Measurements from ENCODE around the gene SLC22A8.
A peak's percentile ranks its signal among the peaks of the same experiment; 100 is the strongest.
"Not testable (repeated sequence)": the region's sequence is repeated elsewhere in the genome, so short reads cannot be mapped to it uniquely, and the experiment has no call there.

SLC22A8 gene

DNA sequence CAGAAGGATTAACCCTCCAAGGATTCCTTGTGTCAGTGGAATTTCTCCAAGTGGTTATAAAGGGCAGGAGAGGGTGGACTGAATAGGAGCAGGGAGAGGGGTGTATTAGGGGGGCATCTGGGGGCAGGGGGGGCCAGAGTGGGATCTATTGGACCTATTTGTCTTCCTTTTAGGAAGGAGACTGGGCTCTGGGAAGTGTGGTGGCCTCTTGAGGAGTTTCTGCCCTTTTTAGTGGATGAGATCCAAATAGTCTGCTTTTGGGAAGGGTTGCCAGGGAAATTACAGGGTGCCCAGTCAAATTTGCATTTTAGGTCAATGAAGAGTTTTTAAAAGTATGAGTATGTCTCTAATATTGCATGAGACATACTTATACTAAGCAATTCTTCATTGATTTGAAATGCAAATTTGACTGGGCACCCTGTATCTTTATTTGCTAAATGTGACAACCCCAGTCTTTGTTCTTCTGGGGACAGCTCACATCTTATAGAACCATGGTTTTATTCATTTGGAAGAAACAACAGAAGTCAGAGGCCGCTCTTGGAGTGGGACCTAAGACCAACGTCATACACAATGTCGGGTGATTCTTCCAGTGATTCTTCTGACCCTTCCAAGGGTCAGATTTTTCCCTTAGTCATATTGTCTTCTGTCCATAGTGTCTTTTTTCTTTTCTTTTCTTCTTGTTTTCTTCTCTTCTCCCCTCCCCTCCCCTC, 30.4 kb downstream of the SLC22A8 start:
- DNase-seq = no peak

DNA sequence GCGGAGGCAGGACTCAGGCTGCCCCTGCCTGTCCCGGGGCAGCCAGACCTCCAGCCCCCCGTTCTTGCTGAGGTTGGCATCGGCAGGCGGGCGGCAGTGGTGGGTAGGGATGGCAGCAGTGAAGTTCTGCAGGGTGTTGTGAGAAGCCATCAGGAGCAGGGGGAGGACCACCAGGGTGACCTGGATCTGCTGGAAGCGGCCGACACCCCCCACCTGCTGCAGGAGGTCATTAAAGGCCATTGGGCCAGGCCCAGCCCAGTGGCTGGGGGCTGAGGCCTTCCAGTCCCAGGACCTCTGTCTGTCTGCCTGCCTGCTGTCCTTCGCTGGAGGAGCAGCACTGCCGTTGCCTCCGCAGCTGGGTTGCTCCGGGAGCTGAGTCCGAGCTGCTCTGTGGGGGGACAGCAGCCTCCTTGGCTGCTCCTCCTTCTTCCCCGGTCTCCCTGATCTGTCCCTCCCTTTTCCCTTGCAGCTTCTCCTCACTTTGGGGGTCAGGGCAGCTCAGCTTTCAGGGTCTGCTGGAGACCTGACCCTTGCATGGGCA, 31.1 kb downstream of the SLC22A8 start, which contains the start of gene SLC22A6:
TSS of gene SLC22A6 (minus strand) at position 517 of the 541 bp plus-strand sequence. CDS start at position 240, 277 bp downstream.
- no peak for DNase-seq

DNA sequence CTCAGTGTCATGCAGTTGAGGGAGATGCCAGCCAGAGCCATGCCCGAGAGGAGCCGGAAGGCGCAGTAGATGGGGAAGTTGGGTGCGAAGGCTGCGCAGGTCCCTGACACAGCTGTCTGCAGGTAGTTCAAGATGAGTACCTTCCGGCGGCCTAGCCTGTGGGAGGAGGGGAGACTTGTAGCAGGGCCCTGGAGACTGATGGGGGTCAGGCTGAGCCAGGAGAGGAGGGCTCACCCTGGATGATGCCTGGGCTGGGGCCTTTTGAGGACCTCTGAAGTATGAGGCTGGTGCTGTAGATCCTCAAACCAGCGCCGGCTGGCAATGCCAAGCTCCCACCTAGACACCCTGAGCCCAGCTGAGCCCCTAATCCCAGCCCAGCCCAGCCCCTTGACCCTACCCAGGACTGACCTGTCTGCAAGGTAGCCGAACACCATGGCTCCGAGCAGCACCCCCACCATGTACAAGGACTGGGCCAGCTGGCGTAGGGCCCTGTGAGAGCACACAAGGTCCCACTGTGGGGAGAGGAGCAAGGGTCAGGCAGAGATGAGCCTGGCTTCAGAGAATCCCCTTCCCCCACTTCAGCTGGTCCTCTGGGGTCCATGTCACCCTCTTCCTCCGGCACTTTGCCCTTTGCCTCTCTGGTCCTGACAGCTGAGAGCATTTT, 32.0 kb downstream of the SLC22A8 start:
- DNase-seq = no peak

DNA sequence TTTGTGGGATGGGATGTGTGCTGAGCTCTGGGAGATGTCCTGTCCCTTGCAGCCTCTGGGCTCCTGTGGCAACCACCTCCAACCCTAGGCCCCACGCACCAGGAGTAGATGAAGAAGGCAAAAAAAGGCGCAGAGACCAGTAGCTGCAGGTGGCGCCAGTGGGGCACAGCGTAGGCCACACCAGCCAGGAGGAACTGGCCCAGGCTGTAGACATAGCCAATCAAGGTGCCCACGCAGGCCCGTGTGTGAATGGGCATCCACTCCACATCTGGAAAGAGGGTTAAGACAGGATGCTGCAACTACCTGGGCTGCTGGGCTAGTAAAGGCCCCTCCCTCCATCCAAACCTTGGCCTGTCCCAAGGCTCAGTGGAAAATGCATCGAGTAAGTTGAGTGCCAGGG, 33.9 kb downstream of the SLC22A8 start:
- DNase-seq = no peak

DNA sequence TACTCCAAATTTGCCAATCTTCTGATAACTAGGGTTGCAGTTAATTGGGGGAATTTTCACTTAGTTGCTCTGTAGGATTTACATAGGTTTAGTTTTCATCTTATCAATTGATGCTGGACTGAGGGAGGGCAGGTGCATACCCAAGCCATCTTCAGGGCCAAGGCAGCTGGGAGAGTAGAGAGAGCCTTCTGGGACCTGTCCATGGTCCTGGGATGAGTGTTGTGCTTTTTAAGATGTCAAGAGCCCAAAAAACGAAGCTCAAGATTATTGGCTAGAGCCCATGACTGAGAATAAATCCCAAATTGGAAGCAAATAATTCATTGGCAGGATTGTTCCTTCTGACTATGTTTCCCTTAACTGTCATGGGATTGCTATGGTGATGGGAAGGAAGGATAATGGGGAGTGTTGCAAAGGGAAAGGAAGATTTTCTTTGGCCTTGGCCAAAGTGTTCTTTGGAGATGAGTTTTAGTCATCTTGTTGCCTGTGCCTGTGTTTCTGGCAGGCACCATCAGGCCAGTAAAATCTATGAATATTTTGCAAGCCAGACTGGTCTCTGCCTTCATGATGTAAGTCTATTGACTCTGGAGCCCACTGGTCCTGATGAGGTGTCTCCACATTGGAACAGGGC, 35.4 kb downstream of the SLC22A8 start:
- no peak for DNase-seq

DNA sequence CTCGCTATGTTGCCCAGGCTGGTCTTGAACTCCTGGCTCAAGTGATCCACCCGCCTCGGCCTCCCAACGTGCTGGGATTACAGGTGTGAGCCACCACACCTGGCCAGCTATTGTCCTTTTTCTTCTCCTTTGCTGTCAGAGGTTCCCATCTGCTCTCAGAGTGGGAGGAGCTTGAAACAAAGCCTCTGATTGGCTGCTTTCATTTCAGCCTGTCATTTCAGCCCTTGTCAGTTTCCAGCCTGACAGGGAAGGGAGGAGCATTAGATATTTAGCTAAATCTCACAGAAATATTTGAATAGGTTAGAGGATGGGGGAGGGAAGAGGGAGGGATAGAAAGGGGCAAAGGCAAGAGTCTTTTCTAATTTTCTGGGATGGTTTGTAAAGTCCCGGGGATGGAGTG, 39.5 kb downstream of the SLC22A8 start:
- DNase-seq = no peak

DNA sequence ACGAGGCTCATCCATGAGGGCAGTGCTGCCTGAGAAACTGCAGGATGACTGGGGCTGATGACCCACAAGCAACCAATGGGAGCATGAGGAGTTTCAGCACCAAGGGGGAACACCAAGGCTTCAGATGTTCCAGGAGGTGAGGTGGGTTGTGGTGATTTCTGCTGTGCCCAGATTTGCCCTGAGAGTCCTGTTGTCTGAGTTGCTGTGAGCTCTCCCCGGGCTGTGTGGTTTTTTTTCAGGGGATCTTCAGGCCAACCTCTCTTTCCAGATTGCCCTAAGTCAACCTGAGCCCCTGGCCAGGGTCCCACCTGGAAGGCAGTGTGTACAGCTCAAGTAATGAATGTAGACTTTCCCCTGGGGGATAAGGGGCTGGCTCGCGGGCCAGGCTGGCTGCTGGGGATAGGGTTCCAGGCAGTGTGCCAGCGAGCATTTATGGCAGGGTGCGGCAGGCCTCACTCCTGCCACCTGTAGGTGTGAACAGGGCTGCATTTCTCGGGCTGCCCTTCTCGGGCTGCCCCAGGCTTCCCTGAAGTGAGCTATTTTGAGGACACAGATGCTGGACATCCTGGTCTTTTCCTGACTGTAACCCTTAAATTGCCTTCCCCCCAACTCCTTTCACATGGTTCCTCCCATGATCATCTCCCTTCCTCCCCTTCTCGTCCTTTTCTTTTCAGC, 40.7 kb downstream of the SLC22A8 start:
- DNase-seq = peak in 1 of 2 experiments; percentile 4

DNA sequence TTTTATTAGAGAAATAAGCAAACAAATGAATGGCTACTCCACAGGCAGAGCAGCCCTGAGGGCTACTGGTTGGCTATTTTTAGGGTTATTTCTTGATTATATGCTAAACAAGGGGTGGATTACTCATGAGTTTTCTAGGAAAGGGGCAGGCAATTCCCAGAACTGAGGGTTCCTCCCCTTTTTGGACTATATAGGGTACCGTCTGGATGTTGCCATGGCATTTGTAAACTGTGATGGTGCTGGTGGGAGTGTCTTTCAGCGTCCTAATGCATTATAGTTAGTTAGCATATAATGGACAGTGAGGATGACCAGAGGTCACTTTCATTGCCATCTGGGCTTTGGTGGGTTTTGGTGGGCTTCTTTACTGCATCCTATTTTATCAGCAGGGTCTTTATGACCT, 50.1 kb downstream of the SLC22A8 start:
- DNase-seq = no peak

DNA sequence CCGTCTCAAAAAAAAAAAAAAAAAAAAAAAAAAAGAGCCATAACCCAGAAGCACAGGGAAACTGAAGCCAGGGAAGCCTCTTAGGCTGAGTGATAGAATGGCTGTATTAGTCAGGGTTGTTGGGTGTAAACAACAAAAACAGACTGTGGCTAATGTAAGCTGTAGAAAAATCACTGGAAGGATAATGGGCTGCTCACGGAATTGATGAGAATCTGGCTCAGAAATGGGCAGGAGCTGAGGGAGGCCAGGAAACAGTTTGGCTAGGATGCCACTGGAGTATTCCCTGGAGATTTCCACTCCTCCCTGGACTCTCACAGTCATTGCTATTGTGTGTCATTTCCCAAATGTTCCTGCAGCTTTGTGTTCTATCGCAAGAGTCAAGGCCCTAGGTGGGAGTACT, 53.2 kb downstream of the SLC22A8 start:
- DNase-seq = no peak

DNA sequence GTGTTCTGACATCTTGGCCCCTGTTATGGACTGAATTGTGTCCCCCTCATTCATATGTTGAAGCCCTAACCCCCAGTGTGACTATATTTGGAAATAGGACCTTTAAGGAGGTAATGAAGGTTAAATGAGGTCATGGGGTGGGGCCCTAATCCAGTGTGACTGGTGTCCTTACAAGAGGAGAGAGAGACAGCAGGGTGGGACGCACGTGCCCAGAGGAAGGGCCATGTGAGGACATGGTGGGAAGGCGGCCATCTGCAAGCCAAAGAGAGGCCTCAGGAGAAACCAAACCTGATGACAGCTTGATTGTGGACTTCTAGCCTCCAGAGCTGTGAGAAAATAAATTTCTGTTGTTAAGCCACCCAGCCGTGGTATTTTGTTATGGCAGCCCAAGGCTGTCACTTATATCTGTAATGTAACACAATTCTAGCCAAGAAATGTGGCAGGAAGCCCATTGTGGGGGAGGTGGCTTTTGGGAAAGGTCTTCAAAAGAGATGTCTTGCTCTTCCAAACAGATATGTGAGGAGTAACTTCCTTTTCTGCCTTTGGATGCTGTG, 54.5 kb downstream of the SLC22A8 start:
- no peak for DNase-seq

DNA sequence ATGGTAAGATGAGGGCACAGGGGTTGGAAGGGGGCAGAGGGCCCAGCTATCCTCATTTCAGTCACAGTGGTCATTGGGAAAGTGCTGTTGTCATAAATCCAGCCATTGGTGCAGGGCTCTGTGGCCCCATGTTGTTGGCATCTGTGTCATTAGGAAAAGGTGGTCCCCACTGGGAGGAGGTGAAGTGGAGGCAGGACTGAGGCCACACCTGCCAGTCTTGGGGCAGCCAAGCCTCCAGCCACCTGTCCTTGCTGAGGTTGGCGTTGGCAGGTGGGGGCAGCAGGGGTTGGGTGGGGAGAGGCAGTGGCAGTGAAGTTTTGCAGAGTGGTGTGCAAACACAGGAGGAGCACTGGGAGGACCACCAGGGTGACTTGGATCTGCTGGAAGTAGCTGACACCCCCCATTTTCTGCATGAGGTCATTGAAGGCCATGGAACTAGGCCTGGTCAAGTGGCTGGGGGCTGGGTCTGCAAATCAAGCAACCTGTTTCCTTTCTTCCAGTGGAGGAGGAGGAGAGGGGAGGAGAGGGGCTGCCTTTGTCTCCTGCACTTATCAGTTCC, 56.1 kb downstream of the SLC22A8 start:
- DNase-seq = no peak

DNA sequence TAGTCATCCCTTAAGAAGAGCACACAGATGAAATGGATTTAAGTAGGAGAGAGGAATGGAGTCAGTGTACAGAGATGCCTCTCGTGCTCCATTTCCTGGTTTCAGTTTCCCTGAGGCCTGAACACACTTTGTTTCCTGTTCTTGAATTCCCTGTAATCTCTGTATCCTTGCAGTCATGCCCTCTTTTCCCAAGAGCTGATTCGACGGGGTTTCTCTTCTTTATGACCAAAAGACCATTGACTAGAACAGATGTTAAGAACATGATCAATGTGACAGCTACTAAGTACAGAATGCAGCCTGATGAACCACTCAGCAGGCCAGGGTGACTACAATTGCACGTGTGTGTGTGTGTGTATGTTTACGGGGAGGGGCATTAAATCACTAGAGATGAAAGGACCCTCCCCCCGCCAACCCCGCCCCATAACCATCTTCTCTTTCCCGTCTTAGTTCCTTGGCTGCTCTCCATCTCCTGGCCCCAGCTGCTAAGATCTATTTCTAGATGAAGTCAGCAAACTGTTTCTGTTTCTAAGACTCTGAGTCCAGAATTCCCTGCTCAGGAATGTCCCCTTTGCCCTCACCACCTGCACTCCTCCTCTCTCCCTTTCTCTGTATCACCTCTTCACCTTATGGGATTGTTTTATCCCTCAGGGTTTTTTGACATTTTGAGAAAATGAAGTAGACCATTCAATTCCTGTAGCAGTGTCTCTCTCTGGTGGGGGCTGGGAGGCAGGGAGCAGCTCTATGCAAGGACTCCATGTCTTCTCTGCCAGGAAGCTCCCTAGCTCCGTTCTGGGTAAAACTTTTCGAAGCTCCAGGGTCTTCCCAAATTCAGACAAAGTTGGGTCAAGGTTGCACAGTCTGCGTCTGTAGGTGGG, 56.9 kb downstream of the SLC22A8 start:
- no peak for DNase-seq

DNA sequence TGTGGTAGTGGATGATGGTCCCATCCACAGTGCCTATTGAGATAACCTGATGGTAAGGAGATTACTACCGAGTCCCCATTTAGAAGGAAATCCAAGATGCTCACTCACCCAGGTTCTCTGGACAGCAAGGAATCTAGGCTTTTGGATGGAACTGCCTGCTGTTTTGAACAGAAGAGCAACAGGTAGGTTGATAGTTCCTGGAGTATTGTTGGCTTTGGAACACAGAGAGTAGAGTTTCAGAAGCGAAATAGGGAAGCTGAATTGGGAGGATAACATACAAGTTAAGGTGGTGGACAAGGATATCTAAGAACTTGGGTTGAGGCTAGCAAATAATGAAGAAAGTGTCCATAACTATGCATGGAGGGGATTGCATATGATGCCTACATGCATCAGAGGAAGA, 58.5 kb downstream of the SLC22A8 start:
- no peak for DNase-seq

DNA sequence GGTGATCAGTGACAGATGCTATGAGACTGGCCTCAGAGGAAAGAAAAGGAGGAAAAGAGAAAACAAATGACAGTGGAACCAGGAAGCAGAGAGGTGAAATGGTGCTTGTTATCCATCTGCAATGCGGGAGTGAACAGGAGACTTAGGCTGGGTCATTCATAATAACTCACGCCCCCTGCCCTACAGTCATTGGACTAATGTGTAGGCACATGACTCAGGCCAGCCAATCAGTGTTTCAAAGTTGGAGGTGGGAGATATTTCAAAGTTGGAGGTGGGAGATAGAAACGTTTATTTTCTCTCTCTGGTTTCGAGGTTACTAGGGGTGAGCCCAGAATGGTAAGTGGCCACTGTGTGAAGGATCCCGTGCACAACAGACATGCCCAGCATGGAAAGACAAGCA, 61.2 kb downstream of the SLC22A8 start:
- DNase-seq = no peak

DNA sequence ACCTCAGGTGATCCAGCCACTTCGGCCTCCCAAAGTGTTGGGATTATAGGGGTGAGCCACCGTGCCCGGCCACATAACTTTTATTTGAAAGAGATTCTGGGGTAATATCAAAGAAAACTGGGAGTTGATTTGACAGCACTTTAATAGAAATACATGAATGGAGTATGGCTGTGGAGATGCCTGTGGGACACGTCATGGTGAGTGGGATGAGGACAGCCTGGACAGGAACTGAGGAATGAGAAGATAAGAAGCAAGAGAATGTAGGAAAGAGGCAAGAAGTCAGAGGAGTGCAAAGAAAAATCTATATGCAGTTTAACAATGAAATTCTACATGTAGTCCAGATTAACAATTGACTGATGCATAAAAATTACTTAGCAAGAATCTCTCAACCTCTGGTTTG, 61.8 kb downstream of the SLC22A8 start:
- no peak for DNase-seq

DNA sequence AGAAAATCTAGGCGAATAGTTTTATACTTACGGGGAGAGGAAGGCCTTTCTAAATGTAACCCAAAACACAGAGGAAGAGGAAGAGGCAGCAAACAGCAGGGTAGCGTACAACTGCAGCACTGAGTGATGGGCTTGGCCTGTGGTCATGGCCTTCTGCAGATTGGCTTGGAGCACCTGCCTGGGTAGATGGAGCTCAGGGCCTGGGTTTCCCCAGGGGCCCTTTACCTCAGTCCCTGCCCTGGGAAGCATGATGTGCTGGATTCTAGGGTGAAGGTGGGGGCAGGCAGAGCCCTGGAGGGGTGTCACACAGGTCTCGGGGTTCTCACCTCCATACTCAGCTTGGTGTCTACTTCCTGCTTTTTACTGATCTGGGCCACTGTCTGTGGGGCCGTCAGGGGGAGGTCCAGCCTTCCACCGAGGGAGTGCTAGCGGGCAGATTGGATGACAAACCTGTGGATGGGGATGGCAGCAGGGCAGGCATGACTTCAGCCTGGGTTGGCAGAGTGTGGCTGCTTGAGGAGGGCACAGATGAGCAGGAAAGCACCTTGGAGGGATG, 66.8 kb downstream of the SLC22A8 start:
- DNase-seq = no peak

DNA sequence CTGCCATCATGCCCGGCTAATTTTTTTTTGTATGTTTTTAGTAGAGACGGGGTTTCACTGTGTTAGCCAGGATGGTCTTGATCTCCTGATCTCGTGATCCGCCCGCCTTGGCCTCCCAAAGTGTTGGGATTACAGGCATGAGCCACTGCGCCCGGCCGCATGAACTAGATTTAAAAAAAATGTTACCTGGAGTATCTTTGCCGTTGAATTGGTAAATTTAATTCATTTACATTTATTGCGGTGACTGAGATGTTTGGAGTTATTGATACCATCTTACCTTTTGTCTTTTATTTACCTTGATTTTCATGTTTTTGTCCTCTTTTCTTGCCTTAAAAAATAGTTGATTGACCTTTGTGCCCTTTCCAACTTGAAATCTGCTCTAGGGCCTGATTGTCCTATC, 70.1 kb downstream of the SLC22A8 start:
- DNase-seq = not testable (repeated sequence)
